Choroid plexus epithelial cell (primary cell): Measurements from ENCODE around the gene PLXDC1.

Source experiments
- DNase-seq: peaks from one replicate; pipeline ENCODE4 v3.0.0-alpha.2; 2010; ENCODE audit warnings: low read depth
- H3K4me3 ChIP-seq: 2 replicates; pipeline ENCODE4 v1.5.1; 2011; ENCODE audit warnings: low read depth, mild to moderate bottlenecking, control low read depth, low read length, moderate library complexity
- CTCF ChIP-seq: conservative IDR thresholded peaks from 2 replicates; pipeline ENCODE4 v1.5.1; 2011; ENCODE audit warnings: low read depth, mild to moderate bottlenecking, control low read depth, inconsistent platforms, low read length, moderate library complexity

Gene PLXDC1

DNA sequence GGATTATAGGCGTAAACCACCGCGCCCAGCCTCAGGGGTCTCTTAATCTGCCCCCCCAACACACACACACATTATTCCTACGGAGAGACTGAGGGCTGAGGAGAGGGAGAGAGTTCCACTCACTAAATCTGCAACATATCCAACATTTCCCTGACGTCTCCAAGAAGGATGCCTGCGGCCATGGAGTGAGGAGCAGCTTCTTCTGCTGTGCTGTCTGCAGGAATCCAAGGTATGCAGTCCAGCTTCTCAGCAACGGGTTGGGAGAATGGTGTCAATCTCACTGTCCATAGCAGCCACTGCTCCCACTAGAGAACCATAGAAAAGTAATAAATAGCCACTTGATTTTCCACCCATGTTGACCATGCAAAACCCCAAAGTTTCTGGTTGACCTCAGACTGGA lies 5.1 kb upstream of the PLXDC1 start:
- no peak for TF ChIP-seq CTCF
- H3K4me3 ChIP-seq, result no peak overlapping the region
- peak; percentile 39 for DNase-seq

DNA sequence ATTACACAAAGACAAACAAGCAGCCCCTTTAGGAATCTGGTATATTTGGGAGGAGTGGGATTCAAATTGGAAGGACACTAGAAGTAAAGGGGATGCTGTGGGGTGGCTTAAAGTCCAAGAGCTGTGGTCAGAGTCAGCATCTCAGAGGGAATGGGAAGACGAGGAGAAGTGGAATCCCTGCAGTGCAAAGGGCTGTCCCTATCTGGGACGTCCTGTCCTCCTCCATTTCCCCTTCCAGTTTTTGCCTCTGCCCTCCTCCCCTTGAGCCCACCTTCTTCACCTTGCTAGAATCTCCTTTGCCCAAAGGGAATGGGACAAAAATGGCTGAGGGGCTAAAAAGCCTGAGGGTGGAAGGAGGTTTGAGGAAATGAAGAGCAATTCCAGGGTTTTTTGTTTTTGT lies 4.2 kb upstream of the PLXDC1 start:
- no peak overlapping the region for H3K4me3 ChIP-seq
- DNase-seq, result no peak
- TF ChIP-seq CTCF, result no peak

DNA sequence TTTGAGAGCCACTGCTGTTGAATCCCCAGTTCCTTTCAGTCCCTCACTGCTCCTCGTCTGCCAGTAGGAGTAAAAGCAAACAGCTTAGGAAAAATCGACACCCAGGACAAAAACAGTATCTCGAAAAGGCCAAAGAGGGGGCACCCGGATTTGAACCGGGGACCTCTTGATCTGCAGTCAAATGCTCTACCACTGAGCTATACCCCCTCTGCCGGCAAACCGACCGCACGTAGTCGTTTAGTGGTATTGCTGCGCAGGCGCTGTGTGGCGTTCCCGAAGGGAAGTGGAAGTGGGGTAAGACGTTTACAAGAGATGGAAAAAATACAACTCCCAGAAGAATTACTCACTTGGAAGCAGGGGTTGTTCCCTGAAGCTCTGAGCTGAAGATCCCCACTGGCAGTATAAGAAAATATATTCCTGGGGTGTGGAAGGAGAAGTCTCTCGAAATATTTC lies 2.2 kb upstream of the PLXDC1 start:
- peak; percentile 92 for DNase-seq
- TF ChIP-seq CTCF, result peak; percentile 34
- peak overlapping the region; percentile 86 for H3K4me3 ChIP-seq

DNA sequence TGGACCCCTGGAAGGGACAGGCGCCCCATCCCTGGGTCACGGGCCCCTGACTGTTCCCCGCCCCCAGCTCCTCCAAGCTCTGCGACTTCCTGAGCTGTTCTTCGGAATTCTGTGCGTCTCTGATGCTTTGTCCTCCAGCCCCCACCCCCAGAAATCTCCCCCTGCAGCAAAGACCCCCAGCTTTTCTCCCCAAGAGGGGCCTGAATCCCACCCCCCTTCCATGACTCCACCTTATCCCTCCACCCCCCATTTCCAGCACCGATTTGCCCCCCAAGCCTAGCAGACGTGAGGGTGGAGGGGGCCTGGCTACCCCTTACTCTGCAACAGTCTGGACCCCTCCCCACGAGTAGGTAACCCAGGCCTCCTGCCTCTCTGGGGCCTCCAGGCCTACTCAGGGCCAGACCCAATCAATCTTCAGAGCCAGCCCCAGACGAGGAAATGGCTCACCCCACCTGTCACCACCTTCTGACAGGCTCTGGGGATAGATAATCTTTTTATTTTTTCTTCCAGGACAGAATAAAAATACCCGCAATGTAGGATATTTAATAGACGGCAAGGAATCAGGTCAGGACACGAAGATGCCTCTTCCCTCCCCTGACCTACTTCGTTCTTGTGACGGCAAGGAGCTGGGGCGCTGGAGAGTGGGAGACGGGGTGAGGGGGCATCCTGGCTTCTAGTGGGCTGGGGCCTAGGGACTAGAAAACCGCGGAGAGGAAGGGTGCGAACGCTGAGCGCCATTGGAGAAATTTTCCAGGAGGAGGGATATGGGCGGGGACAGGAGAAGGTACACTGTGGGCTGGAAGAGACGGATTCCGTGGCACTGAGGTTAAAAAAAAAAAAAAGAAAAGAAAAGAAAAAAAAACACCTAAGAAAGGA lies 744 bp upstream of the PLXDC1 start:
- H3K4me3 ChIP-seq, result peak overlapping the region; percentile 86
- DNase-seq, result no peak
- TF ChIP-seq CTCF, result no peak

GRCh38 chr17:39150795-39151149 lies 665 bp downstream of the PLXDC1 start:
- no peak for DNase-seq
- H3K4me3 ChIP-seq, result no peak overlapping the region
- TF ChIP-seq CTCF, result no peak

DNA sequence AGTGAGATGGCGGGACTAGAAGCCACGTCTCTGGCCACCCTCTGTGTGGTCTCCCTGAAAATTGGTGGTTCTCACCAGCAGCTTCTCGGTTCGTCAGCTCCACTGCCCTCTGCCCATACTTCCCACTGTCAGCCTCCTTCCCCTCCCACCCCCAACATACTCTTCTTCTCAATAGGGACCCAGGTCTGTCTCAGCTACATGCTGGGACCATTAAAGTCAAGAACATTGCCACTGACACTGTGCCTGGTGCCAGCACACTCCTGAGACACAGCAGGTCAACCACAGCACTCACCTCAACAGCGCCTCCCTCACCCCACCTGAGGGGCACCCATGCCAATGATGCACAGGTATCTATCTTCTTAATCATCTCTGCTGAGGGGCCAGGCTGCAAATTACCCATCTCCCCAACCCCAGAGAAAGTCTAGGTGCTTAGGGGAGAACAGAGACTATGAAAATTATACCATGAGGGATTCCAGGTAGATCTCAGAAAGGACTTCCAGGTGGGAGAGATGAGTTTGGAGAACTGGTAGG lies 1.3 kb downstream of the PLXDC1 start:
- no peak for DNase-seq
- no peak for TF ChIP-seq CTCF
- H3K4me3 ChIP-seq, result no peak overlapping the region
